ENCODE data around the gene ACSF3.

The ACSF3 gene

DNA sequence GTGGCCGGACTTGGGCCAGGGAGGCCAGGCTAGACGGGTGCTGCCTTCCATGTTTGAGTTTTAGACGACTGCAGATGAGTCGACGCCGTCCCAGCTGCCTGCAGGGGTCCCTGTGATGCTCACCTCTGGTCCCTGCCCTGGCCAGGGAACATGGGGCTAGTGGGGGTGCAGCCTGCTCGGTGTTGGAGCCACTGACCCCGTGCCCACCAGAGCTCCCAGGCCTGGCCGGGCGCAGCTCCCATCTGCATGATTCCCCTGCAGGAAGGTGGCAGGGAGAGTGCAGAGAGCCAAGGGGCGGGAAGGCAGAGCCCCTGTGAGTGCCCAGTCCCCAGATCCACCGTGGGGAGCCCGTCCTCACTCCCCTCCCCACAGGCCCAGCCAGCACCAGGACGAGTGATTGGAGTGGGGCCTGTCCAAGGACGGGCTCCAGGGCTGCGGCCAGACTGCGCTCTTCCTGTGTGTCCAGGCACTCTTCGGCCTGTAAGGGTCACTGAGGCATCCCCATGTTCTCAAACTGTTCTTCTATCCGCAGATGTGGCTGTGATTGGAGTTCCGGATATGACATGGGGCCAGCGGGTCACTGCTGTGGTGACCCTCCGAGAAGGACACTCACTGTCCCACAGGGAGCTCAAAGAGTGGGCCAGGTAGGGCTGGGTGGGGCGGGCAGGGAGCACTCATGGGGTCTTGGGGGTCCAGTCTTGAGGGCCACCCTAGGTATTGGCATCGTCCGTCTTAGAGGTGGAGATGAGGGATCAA is 51.9 kb downstream of the ACSF3 start:
- no peak overlapping the region for H3K27ac ChIP-seq (ENCODE audit: low read depth, low read length)
- no peaks in the 10 kb centered on the region for H3K4me1 ChIP-seq (ENCODE audit: control insufficient read depth, insufficient read depth, low read length)
- no peak overlapping the region for H3K4me3 ChIP-seq (ENCODE audit: low read length)
- no peaks in the 10 kb centered on the region for H3K27me3 ChIP-seq (ENCODE audit: control insufficient read depth, insufficient read depth, low read length)
- peaks cover 27% of the 10 kb centered on the region for H3K36me3 ChIP-seq (ENCODE audit: control insufficient read depth, insufficient read depth, low read length)
- H3K9ac ChIP-seq (ENCODE audit: low read length), result no peak overlapping the region

DNA sequence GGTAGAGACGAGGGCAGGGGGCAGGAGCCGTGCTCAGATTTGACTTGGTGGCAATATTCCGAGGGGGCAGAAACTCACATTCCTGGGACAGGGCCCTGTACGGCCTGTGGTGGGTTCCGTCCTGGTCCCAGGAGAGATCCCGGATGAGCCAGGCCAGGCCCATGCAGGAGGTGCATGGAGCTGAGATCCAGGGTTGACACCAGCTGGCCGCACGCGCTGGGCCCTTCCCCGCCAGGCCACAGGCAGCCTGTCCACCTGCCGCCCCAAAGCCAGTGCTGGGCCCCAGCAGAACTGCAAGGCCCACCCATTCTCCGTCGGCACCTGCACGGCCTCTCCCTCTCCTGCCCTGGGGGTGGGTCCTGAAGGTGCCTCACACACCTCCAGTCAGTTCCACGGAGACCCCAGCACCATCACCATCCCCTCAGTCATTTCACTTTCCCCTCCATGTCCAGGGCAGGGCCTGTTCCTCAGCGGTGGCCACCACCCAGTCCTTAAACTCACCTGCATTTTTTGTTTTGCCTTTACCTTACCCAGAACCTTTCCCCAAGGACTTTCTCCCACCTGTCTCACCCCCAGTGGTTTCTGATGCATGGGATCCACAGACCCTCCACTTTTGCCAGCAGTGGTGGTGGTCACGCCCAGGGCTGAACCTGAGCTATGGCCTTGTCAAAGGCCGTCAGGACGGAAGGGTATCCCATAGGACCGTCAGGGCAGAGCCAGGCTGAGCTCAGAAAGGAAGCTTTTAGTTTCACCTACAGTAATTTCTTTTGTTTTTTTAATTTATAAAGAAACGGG is 52.8 kb downstream of the ACSF3 start:
- Histone ChIP-seq H3K4me1 (ENCODE audit: control insufficient read depth, insufficient read depth, low read length) (no peaks in the 10 kb centered on the region), H3K27me3 (ENCODE audit: control insufficient read depth, insufficient read depth, low read length) (no peaks in the 10 kb centered on the region), H3K4me3 (ENCODE audit: low read length) (no peak overlapping the region), H3K27ac (ENCODE audit: low read depth, low read length) (no peak overlapping the region), H3K36me3 (ENCODE audit: control insufficient read depth, insufficient read depth, low read length) (peaks cover 25% of the 10 kb centered on the region), H3K9ac (ENCODE audit: low read length) (no peak overlapping the region)

DNA sequence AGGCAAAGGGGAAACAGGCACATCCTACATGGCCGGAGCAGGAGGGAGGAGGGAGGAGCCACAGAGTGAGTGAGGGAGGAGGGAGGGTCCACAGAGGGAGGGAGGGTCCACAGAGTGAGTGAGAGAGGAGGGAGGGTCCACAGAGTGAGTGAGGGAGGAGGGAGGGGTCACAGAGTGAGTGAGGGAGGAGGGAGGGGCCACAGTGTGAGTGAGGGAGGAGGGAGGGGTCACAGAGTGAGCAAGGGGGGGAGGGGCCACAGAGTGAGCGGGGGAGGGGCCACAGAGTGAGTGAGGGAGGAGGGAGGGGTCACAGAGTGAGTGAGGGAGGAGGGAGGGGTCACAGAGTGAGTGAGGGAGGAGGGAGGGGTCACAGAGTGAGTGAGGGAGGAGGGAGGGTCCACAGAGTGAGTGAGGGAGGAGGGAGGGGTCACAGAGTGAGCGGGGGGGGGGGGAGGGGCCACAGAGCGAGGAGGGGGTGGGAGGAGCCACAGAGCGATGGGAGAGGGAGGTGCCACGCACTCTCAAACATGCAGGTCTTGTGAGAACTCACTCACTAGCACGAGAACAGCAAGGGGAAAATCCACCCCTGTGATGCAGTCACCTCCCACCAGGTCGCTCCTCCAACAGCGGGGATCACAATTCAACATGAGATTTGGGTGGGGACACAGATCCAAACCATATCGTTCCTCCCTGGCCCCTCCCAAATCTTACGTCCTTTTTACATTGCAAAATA is 53.6 kb downstream of the ACSF3 start:
- H3K9ac ChIP-seq (ENCODE audit: low read length), result no peak overlapping the region
- H3K4me3 ChIP-seq (ENCODE audit: low read length), result no peak overlapping the region

DNA sequence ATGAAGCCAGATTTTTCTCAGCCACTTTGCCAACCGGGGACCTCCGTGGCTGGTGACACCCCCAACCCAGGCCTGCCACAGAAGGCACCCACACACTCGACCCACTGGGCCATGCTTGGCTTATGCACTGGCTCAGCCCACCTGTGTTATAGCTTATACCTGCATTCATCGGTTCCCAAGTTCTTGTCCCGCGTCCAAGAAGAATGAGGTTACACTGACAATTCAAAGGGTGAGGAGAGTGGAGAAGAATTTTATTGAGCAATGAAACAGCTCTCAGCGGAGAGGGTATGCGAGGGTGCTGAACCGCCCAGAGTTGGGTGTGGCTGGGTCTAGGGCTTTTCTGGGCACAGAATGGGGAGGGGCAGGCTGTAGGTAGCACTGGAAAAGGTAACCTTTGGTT is 55.7 kb downstream of the ACSF3 start:
- H3K4me3 ChIP-seq (ENCODE audit: low read length), result no peak overlapping the region
- H3K4me1 ChIP-seq (ENCODE audit: control insufficient read depth, insufficient read depth, low read length), result no peaks in the 10 kb centered on the region
- H3K27me3 ChIP-seq (ENCODE audit: control insufficient read depth, insufficient read depth, low read length), result no peaks in the 10 kb centered on the region
- no peak overlapping the region for H3K27ac ChIP-seq (ENCODE audit: low read depth, low read length)
- H3K36me3 ChIP-seq (ENCODE audit: control insufficient read depth, insufficient read depth, low read length), result peaks cover 24% of the 10 kb centered on the region
- H3K9ac ChIP-seq (ENCODE audit: low read length), result no peak overlapping the region

More for the DNA sequence above, 53.6 kb downstream of the ACSF3 start:
- Histone ChIP-seq H3K4me1 (ENCODE audit: control insufficient read depth, insufficient read depth, low read length) (no peaks in the 10 kb centered on the region), H3K36me3 (ENCODE audit: control insufficient read depth, insufficient read depth, low read length) (peaks cover 24% of the 10 kb centered on the region), H3K27ac (ENCODE audit: low read depth, low read length) (no peak overlapping the region), H3K27me3 (ENCODE audit: control insufficient read depth, insufficient read depth, low read length) (no peaks in the 10 kb centered on the region)

DNA sequence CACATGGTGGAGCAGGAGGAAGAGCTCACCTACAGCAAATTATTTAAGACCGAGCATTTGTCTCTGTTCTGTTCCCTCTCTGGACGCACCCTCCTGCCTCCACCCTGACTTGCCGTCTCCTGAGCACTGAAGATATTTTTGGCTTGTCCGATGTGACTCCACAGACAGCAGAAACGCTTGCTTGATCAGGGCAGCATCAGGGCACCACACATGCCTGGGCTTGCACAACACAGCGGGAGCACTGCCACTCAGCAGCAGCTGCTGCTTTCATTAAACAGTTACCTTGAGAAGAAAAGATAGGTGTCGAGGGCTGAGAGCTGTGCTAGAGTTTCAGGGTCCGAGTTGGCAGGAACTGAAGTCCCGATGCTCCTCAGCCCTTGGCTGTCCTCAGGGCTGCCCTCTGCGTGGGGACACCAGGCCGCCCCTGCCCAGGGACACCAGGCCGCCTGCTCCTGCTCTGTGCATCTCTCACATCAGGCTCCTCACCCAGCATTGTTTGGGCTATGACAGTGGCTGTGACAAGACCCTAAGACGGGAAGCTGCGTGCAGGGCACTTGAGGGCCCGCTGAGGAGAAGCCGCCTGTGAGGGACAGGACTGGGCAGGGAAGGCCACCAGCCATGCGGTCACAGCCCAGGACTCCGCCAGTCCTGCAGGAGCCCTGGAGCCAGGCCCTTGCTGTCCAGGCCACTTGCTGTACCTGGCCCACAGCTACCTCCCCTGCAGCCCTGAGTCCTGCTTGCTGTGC is 56.6 kb downstream of the ACSF3 start:
- Histone ChIP-seq H3K27me3 (ENCODE audit: control insufficient read depth, insufficient read depth, low read length) (no peaks in the 10 kb centered on the region), H3K27ac (ENCODE audit: low read depth, low read length) (no peak overlapping the region), H3K9ac (ENCODE audit: low read length) (no peak overlapping the region), H3K4me3 (ENCODE audit: low read length) (no peak overlapping the region), H3K36me3 (ENCODE audit: control insufficient read depth, insufficient read depth, low read length) (peaks cover 22% of the 10 kb centered on the region), H3K4me1 (ENCODE audit: control insufficient read depth, insufficient read depth, low read length) (peaks cover 7% of the 10 kb centered on the region)

DNA sequence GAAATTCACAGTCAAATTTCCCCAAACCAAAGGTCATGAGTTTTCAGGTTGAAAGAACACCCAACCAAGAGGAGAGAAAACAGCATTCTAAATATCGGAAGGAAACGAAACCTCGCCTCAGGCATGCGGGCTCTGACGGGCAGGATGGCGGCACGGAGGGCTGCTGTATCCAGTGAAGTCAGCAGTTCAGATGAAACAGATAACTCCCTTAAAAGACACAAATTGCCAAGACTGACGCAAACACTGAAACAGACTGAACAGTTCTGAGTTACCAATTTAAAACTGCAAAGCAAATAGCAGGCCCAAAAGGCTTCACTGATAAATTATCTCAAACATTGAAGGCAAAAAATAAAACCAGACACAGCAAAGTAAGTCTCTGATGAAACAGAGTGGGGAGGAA is 57.3 kb downstream of the ACSF3 start:
- Histone ChIP-seq H3K4me3 (ENCODE audit: low read length) (no peak overlapping the region), H3K27ac (ENCODE audit: low read depth, low read length) (no peak overlapping the region), H3K36me3 (ENCODE audit: control insufficient read depth, insufficient read depth, low read length) (peaks cover 17% of the 10 kb centered on the region), H3K9ac (ENCODE audit: low read length) (no peak overlapping the region), H3K27me3 (ENCODE audit: control insufficient read depth, insufficient read depth, low read length) (no peaks in the 10 kb centered on the region), H3K4me1 (ENCODE audit: control insufficient read depth, insufficient read depth, low read length) (peaks cover 8% of the 10 kb centered on the region)

DNA sequence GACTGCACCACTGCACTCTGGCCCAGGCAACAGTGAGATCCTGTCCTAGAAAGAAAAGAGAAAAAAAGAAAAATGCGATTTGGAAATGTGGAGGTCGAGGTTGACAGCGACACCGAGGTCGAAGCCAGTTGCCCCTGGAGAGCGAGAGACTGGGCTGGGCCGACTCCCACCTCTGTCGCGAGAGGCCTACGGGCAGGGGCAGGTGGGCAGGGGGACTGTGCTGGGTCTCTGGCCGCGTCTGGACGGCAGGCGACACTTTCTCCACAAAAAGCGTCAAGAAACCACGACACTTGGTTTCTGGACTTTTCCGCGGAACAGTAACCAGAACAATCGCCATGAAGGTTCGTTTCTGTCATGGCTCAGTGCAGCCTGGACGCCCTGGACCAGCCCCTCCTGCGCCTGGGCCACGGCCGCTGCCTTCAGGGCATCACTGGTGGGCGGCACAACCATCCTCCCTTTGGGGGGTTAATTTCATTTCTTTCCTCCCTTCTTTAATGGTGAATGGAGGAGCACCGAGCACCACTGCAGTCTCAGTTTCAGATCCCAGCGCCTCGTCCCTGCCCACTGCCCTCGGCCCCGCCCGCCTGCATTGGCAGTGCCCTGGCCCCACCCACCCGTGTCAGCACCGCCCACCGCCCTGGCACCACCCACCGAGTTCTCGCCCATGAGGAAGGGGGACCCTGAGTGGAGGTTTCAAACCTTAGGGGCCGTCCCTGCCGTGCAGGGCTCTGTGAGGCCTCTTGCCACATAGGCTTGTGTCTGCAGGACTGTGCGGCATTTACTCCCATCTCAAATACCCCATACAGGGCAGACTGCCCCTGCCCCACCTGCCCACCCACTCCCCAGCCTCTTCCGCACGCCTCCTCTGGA is 59.4 kb downstream of the ACSF3 start:
- H3K4me1 ChIP-seq (ENCODE audit: control insufficient read depth, insufficient read depth, low read length), result peaks cover 8% of the 10 kb centered on the region
- H3K27ac ChIP-seq (ENCODE audit: low read depth, low read length), result no peak overlapping the region
- peaks cover 9% of the 10 kb centered on the region for H3K36me3 ChIP-seq (ENCODE audit: control insufficient read depth, insufficient read depth, low read length)
- H3K27me3 ChIP-seq (ENCODE audit: control insufficient read depth, insufficient read depth, low read length), result no peaks in the 10 kb centered on the region
- no peak overlapping the region for H3K4me3 ChIP-seq (ENCODE audit: low read length)
- no peak overlapping the region for H3K9ac ChIP-seq (ENCODE audit: low read length)

DNA sequence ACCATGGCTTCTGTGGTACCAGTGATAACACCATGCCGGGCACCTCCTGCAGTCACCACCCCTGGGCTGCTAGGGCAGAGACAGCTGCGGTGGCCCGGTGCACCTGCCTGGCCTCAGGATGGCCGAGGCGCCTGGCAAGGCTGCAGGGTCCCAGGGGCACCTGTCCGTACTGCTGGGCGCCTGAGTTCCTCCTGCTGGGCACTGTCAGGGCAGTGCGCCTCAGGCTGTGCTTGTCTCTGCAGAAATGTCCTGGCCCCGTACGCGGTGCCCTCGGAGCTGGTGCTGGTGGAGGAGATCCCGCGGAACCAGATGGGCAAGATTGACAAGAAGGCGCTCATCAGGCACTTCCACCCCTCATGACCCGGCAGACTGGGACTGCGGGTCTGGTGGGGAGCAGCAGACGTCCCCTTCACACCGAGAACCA is 60.2 kb downstream of the ACSF3 start:
- H3K36me3 ChIP-seq (ENCODE audit: control insufficient read depth, insufficient read depth, low read length), result peaks cover 9% of the 10 kb centered on the region
- H3K4me1 ChIP-seq (ENCODE audit: control insufficient read depth, insufficient read depth, low read length), result peaks cover 8% of the 10 kb centered on the region
- no peak overlapping the region for H3K4me3 ChIP-seq (ENCODE audit: low read length)
- no peak overlapping the region for H3K27ac ChIP-seq (ENCODE audit: low read depth, low read length)
- no peaks in the 10 kb centered on the region for H3K27me3 ChIP-seq (ENCODE audit: control insufficient read depth, insufficient read depth, low read length)
- H3K9ac ChIP-seq (ENCODE audit: low read length), result no peak overlapping the region

DNA sequence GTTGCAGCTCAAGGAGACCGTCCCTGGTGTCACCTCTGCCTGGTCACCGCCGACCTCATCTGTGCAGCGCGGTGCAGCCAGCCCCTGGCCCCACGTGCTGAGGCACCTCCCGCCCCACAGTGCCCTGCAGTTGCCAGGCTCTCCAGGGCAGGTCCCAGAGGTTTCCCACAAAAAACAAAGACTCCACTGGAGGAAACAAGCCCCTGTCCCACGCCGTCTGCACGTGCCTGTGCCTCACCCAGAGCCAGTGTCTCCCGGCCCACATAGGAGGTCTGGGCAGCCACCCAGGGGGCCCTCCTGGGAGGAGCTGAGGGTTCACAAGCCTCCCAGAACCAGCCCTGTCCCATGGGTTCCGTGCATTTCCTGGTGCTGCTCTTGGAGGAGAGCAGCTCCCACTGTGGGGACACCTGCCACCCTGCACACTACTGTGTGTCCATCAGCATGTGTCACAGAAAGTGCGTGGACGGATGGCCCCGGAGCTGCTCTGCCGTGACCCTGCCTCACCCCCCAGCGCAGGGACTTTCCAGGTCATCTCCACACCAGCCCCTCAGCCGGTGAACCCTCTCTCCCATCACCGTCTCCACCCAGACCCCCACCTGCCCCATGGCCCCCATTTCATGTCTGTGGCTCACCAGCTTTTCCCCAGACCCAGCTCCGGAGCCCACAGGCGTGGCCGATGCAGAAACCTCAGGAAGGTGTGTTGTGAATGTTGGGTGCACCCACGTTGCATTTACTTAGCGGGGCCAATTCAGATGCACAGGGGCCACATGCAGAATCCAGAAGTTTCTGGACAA is 60.9 kb downstream of the ACSF3 start:
- peaks cover 8% of the 10 kb centered on the region for H3K4me1 ChIP-seq (ENCODE audit: control insufficient read depth, insufficient read depth, low read length)
- peaks cover 9% of the 10 kb centered on the region for H3K36me3 ChIP-seq (ENCODE audit: control insufficient read depth, insufficient read depth, low read length)
- no peak overlapping the region for H3K27ac ChIP-seq (ENCODE audit: low read depth, low read length)
- no peak overlapping the region for H3K9ac ChIP-seq (ENCODE audit: low read length)
- no peaks in the 10 kb centered on the region for H3K27me3 ChIP-seq (ENCODE audit: control insufficient read depth, insufficient read depth, low read length)
- H3K4me3 ChIP-seq (ENCODE audit: low read length), result no peak overlapping the region

DNA sequence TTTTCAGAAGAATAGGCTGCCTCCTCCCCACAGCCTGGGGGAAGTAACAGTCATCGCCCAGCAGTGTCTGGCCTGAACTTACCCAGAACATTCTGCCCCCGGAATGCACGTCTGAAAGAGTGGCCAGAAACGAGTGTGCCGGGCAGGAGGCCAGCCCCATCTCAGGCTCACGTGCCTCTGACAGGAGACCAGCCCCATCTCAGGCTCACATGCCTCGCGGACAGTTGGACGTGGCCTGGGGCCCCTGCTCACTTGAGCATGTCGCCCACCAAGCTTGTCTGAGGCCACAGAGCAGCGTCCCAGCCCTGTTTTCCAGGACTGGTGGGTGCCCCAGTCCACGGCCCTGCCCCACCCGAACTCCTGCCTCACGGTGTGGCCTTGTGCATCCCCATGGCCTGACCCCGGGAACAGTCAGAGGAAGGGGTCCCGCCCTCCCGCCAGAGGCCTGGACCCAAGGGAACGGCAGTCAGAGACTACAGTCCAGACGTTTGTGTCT is 61.6 kb downstream of the ACSF3 start:
- Histone ChIP-seq H3K36me3 (ENCODE audit: control insufficient read depth, insufficient read depth, low read length) (peaks cover 6% of the 10 kb centered on the region), H3K4me3 (ENCODE audit: low read length) (no peak overlapping the region), H3K27ac (ENCODE audit: low read depth, low read length) (no peak overlapping the region), H3K9ac (ENCODE audit: low read length) (no peak overlapping the region), H3K27me3 (ENCODE audit: control insufficient read depth, insufficient read depth, low read length) (no peaks in the 10 kb centered on the region), H3K4me1 (ENCODE audit: control insufficient read depth, insufficient read depth, low read length) (peaks cover 8% of the 10 kb centered on the region)
